Astrocyte (in vitro differentiated cells and primary cell): ENCODE data around the gene PAX8.

Source experiments
- EZH2 ChIP-seq: IDR thresholded peaks from 2 replicates; pipeline ENCODE4 v1.6.1; 2012; ENCODE audit warnings: mild to moderate bottlenecking, low read length, inconsistent platforms; ENCODE audit not compliant: insufficient read depth
- TF ChIP-seq, protein P1 (sequence below): IDR thresholded peaks from 2 replicates; pipeline ENCODE4 v1.5.1; 2011; ENCODE audit warnings: low read depth, mild to moderate bottlenecking, inconsistent platforms, low read length, moderate library complexity; ENCODE audit not compliant: insufficient read depth

GRCh38 chr2:113180131-113180946 is 98.4 kb downstream of the PAX8 start:
- TF ChIP-seq EZH2, result no peak
- TF ChIP-seq, protein P1, sequence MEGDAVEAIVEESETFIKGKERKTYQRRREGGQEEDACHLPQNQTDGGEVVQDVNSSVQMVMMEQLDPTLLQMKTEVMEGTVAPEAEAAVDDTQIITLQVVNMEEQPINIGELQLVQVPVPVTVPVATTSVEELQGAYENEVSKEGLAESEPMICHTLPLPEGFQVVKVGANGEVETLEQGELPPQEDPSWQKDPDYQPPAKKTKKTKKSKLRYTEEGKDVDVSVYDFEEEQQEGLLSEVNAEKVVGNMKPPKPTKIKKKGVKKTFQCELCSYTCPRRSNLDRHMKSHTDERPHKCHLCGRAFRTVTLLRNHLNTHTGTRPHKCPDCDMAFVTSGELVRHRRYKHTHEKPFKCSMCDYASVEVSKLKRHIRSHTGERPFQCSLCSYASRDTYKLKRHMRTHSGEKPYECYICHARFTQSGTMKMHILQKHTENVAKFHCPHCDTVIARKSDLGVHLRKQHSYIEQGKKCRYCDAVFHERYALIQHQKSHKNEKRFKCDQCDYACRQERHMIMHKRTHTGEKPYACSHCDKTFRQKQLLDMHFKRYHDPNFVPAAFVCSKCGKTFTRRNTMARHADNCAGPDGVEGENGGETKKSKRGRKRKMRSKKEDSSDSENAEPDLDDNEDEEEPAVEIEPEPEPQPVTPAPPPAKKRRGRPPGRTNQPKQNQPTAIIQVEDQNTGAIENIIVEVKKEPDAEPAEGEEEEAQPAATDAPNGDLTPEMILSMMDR, result no peak
